Measurements from ENCODE around the gene CUL5.
A peak's percentile ranks its signal among the peaks of the same experiment; 100 is the strongest.

CUL5 gene

DNA sequence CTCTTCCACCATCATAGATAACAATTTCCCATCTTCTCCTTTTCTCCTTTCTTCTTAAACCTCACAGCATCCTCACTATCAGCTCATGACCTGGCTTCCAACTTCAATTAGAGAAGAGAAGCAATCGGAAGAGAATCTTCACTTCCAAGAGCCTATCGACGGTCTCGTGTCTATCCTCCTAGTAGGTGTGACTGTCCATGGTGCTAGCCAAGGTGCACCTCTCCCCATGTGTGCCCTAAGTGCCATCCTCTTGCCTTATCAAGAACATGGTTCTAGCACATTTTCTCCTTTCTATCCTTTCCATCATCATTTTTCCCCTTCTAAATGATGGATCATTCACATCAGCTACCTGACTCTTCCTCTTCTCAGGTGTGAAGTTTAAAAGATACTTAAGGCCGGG is 5.1 kb upstream of the CUL5 start:
- H3K4me3 ChIP-seq (ENCODE audit: low read depth, low read length), result no peak overlapping the region
- TF ChIP-seq CTCF (IDR thresholded peaks at IDR 0.05; ENCODE audit: borderline replicate concordance, insufficient read depth, low read depth, low read length), result no peak

- TF ChIP-seq CTCF (IDR thresholded peaks at IDR 0.05; ENCODE audit: borderline replicate concordance, insufficient read depth, low read depth, low read length), result no peak
- H3K4me3 ChIP-seq (ENCODE audit: low read depth, low read length), result no peak overlapping the region
Measured at GRCh38 chr11:108007819-108008218, 879 bp upstream of the CUL5 start.

- TF ChIP-seq CTCF (IDR thresholded peaks at IDR 0.05; ENCODE audit: borderline replicate concordance, insufficient read depth, low read depth, low read length), result no peak
- H3K4me3 ChIP-seq (ENCODE audit: low read depth, low read length), result peak overlapping the region; percentile 80
Measured at GRCh38 chr11:108009497-108010370, 1.0 kb downstream of the CUL5 start.

- TF ChIP-seq CTCF (IDR thresholded peaks at IDR 0.05; ENCODE audit: borderline replicate concordance, insufficient read depth, low read depth, low read length), result no peak
- H3K4me3 ChIP-seq (ENCODE audit: low read depth, low read length), result no peak overlapping the region
Measured at GRCh38 chr11:108012139-108012725, 3.5 kb downstream of the CUL5 start.

- H3K4me3 ChIP-seq (ENCODE audit: low read depth, low read length), result no peak overlapping the region
- TF ChIP-seq CTCF (IDR thresholded peaks at IDR 0.05; ENCODE audit: borderline replicate concordance, insufficient read depth, low read depth, low read length), result no peak
Measured at GRCh38 chr11:108016647-108017046, 7.9 kb downstream of the CUL5 start.

DNA sequence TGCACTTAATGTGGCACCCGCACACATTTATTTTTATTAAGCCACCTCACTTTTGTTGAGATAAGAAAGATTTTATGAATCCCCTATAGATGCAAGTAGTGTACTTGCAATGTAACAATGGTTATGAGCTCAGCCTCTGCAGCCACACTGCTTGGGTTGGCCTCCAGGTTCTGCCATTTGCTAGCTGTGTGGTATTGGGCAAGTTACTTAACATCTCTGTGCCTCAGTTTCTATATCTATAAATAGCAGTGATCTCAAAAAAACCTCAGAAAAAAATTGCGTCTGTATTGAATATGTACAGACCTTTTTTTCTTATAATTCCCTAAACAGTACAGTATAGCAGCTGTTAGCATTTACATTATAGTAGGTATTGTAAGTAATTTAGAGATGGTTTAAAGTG is 10.0 kb downstream of the CUL5 start:
- TF ChIP-seq CTCF (IDR thresholded peaks at IDR 0.05; ENCODE audit: borderline replicate concordance, insufficient read depth, low read depth, low read length), result no peak
- no peak overlapping the region for H3K4me3 ChIP-seq (ENCODE audit: low read depth, low read length)
